Prostate gland (tissue), 2 donors: Measurements from ENCODE around the gene EVA1A.

Experiments used
- CTCF ChIP-seq, 4 experiments: fragments of 200-600 bp in 2 of 4; fragments of 450-650 bp in 2 of 4; sonication (generic) in 2 of 4; IDR thresholded peaks; 1 replicate in 3 of 4; 2 replicates in 1 of 4; pipeline ENCODE4 v1.5.1; 2016 to 2019; ENCODE audit warnings: antibody characterized with exemption in 4 of 4, mild to moderate bottlenecking in 2 of 4, moderate library complexity in 2 of 4
- POLR2A ChIP-seq: fragments of 450-650 bp; IDR thresholded peaks from one replicate; pipeline ENCODE4 v1.6.1; 2016; ENCODE audit warnings: antibody characterized with exemption, mild to moderate bottlenecking

GRCh38 chr2:75524276-75524911 lies 36.3 kb downstream of the EVA1A start:
- TF ChIP-seq POLR2A (no peak), CTCF (IDR thresholded peaks at IDR 0.05) (no peak)
